Measurements from ENCODE around the gene ARMC8.
"Not testable (repeated sequence)": the region's sequence is repeated elsewhere in the genome, so short reads cannot be mapped to it uniquely, and the experiment has no call there.

ARMC8 gene, protein sequence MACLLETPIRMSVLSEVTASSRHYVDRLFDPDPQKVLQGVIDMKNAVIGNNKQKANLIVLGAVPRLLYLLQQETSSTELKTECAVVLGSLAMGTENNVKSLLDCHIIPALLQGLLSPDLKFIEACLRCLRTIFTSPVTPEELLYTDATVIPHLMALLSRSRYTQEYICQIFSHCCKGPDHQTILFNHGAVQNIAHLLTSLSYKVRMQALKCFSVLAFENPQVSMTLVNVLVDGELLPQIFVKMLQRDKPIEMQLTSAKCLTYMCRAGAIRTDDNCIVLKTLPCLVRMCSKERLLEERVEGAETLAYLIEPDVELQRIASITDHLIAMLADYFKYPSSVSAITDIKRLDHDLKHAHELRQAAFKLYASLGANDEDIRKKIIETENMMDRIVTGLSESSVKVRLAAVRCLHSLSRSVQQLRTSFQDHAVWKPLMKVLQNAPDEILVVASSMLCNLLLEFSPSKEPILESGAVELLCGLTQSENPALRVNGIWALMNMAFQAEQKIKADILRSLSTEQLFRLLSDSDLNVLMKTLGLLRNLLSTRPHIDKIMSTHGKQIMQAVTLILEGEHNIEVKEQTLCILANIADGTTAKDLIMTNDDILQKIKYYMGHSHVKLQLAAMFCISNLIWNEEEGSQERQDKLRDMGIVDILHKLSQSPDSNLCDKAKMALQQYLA

DNA sequence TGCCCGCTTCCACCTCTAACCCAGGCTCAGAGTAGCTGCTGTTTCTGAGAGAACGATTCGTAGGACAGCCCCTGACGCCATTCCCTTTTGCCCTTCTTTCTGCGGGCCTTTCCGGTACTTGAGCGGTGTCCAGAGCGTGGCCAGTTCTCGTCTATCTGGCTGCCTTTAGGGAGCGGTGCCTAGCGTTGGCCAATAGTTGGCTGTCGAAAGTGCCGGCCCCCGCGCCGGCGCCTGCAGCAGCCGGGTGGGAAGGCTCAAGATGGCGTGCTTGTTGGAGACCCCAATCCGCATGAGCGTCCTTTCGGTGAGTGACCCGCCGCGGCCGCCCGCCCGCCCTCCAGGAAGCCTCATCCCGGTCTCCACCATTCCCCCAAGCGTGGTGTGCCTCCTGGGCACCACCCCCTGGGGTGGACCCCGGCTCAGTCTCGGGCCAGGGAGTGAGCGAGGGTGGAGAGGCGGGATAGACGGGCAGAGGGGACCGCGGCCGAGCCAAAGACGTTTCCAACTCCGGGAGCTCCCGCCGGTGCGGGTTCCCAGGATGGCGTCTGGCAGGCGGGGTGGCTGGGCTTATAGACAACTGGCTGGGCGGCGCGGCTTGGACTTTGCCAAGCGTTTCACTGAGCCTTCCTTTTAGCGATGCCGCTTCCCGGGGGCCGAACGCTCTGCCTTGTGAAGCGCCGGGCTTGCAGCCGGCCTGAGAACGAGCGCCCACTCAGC lies at the start of gene ARMC8:
ARMC8 (plus strand) TSS at position 6 of the 717 bp plus-strand sequence; CDS start at position 260, 254 bp downstream.
- no peak for FAIRE-seq

DNA sequence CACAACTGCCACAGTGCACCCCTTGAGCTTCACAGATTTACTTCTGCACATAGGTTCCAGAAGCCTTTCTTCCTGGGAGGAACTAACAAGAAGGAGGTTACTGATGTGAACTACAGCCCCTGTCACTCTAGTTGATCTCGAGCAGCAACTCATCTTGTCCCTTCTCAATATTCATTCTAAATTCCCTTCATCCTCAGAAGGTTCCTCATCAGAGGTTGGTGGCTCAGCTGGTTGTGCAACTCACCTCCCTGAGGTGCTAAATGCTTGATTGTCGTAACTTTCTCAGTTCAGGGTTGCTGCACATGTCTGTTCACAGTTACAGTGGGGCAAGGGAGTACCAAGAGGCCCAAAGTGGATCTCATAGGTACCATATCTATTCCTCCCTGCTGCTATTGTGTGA lies 49.2 kb upstream of the ARMC8 start:
- no peak for FAIRE-seq

DNA sequence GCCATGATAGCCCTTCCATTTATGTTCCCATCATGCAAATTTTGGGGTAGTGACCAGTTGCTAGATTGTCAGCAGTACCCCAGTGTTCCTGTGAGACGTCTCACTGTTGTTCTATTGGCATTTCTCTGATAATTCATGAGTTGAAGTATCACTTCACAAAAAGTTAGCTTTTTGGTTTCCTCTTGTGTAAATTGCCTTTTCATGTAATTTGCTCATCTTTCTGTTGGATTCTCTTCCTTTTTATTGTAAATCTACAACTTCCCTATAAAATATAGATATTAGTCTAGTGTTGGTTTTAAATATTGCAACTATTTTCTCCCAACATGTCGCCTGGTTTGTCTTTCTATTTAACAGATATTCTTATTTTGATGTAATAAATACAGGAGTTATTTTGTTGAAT lies 47.4 kb upstream of the ARMC8 start:
- FAIRE-seq: no peak

DNA sequence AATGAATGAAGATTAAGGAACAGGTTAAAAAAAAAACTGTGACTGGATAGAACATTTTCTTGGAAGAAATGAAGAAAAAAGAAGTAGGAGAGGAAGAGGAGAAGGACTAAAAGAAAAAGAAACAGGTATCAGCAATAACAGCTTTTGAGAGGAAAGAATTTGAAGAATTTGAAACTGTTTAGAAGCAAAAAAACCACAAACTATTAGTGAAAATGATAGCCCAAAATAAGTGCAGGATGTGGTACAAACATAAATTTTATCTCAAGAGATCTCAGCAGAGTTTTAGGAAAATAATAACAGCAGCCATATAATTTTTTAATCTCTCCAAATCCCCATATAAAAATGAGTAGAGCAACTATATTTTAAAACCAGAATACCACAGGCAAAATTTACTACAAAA lies 46.2 kb upstream of the ARMC8 start:
- no peak for FAIRE-seq

DNA sequence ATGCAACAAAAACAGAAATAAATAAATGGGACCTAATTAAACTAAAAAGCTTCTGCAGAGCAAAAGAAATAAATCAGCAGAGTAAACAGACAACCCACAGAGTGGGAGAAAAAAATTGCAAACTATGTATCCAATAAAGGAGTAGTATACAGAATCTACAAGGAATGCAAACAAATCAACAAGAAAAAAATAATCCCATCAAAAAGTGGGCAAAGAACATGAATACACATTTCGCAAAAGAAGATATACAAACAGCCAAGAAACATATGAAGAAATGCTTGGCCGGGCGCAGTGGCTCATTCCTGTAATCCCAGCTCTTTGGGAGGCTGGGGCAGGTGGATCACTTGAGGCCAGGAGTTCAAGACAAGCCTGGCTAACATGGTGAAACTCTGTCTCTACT lies 44.9 kb upstream of the ARMC8 start:
- not testable (repeated sequence) for FAIRE-seq

DNA sequence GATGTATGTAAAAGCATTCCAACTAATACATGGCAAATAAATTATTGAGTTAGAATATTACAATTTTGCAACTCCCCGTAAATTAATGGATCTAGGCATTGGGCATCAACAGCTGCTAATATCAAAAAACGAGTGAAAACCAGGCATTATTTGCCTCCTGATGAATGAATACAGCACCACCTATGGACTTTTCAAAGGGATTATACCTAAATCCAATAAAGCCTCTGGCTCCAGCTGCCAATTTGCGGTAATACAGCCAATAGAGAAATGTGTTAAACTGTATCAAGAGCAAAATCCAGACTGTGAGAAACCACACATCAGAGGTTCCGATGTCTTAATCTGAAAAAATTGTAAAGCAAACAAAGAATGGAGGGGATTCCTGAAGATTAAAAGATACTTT lies 38.6 kb upstream of the ARMC8 start:
- no peak for FAIRE-seq

DNA sequence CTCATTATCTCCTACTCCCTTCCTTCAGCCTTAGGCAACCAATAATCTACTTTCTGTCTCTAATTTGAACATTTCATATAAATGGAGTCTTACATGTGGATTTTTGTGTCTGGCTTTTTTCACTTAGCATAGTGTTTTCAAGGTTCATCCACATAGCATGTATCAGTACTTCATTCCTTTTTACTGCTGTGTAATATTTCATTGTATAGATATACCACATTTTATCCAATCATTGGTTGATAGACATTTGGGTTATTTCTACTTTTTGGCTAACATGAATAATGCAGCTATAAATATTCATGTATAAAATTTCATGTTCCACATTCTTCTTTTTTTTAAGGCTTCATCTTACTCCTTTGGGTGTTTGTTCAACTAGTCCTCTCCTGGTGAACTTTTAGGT lies 32.6 kb upstream of the ARMC8 start:
- no peak for FAIRE-seq

DNA sequence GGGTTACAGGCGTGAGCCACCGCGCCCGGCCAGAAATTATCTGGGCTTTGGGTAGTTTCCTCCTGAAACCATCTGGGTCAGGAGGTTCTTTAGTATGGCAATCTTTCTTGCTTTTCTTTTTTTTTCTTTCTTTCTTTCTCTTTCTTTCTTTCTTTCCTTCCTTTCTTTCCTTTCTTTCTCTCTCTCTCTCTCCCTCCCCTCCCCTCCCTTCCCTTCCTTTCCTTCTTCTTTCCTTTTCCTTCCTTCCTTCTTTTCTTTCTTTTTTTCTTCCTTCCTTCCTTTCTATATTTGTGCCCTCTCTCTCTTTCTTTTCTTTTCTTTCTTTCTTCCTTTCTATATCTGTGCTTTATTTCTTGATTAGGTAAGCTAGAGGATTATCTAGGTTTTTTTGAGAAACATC lies 29.4 kb upstream of the ARMC8 start:
- FAIRE-seq: no peak

DNA sequence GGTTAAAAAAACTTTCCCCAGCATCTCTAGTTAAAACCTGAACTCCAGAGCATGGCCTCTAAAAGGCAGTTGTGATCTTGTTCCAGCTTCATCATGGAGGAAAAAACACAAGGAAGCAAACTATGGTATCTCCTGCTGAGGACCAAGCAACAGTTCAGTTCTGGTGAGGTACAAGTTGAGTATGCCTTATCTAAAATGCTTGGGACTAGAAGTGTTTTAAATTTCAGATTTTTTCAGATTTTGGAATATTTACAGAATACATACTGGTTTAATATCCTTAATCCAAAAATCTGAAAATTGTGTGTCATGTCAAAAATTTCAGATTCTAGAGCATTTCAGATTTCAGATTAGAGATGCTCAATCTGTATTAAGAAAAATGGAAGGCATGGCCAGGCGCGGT lies 22.0 kb upstream of the ARMC8 start:
- FAIRE-seq: no peak

DNA sequence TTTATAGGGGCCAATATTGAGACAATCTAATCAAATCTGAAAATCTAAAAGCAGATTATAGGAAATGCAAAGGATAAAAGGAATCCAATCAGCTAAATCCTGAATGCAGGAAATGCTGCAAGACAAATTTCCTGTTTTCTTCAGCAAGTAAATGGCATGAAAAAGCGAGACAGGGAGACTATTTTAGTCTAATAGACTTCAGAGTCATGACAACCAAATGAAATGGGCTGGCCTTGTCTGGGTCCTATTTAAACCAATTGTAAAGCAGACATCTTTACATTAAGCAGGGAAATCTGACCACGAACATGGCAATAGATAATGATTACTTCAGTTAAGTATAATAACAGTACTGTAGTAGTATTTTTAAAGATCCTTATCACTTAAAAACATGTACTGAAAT lies 14.5 kb upstream of the ARMC8 start:
- no peak for FAIRE-seq

DNA sequence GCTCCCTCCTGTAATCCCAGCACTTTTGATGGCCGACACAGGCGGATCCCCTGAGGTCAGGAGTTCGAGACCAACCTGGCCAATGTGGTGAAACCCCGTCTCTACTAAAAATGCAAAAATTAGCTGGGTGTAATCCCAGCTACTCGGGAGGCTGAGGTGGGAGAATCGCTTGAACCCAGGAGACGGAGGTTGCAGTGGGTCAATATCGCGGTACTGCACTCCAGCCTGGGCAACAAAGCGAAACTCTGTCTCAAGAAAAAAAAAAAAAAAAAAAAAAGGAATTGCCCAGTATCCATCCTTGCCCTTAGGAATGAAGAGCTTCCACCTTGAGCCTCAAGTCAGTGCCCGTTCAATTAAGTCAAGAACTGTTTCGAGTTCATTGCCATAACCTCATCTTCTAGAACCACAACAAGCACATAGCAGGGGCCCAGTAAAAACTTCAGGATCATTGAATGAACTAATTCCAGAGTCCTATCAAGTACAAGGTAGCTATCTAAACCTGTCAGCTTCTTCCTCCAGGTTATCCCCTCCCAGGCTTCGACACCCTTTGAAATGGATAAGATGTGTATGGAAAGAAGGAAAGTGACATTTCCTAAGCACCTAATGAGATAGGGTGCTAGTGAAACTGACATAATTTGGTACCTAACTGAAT lies 13.2 kb upstream of the ARMC8 start:
- FAIRE-seq: no peak

DNA sequence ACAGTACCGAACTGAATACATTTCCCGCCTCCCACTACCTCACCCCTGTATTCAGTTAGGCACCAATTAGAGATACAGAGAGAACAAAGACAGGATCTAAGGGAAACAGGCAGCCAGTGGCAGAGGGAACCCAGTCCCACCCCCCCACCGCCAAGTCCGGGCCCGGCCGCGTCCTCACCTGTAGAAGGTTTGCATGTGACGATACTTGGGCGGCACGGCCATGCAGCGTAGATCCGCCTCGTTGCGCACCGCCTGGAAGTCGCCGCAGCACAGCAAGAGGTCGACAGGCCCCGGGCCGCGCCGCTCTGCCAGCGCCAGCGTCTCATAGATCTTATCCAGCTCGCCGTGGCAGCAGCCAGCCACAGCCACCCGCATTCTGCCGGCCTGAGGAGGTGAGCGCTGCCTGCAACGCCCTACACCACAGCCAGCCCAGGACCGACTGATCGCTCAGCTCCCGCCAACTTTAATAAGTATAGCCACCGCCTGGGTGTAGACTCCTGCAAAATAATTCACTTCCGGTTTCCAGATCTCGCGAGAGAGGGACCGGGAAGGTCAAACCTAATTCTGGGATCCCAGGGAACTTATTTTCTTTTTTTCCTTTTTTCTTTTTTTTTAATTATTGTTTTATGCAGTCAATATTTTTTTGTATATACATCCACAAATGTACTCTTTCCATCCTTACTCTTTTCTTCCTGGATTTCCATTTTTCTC lies 12.5 kb upstream of the ARMC8 start, which contains the start of gene DBR1:
DBR1 (minus strand) TSS at position 501 of the 711 bp plus-strand sequence; CDS start at position 375, 126 bp downstream.
- peak; percentile 70 for FAIRE-seq

DNA sequence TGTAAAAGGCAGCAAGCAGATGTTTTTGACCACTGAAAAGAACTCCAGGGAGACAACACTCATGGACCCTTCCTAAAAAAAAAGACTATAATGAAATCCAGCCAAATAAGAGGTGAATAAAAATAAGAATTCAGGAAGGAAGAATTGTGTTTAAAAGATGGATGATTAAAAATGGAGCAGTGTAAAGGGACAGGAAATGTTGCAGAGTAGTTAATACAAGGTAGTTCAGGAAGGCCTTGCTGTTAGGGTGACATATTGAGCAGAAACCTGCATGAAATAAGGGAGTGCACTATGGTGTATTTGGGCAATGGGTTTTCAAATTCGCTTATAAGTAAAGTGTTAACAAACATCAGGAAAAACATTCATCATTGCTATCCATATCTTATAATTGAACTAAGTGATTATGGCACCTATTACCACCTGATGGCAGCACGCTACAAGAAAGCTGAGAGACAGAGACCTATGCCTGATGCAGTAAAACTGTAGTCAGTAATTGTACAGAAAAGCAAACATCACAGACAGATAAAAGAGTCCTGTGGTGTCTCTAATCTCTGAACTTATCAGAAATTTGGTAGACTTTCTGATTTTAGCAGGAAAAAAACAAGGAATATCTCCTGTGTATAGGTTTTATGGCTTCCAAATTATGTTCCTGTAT lies 6.6 kb upstream of the ARMC8 start:
- FAIRE-seq: no peak

DNA sequence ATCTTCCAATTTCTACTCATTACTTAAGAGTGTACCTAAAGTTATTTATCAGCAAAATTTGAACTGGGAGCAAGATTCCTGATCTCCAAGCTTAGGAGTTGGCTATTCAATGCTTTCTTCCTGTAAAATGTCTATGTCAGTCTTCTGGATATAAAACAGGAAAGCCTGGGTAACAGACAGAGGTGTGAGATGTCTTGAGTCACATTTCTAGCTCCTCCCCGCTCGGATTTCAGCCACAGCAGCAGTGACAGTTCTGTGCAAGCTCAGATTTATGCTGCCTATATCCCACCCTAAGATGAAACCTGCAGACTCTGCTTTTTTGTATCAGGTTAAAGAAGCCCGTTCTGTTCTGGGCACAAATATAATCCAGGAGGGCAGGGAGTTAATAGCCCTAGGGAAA lies 2.1 kb upstream of the ARMC8 start:
- no peak for FAIRE-seq

DNA sequence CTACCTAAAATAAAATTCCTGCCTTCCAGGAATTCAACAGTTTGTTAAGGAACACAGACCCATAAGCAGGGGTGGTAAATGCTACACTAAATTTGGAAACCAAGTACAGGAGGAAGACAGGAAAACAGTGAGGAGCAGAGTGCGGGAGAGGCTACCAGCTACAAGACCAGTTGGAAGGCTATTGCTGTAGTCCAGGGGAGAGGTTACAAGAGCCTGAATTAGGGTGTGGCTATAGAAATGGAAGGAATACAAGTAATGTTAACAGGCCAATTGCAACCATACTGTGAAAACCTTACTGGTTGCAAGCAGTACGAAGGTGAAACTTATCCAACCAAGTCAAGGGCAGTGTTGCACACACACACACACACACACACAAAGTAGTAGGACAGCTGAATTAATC lies 880 bp upstream of the ARMC8 start:
- no peak for FAIRE-seq

DNA sequence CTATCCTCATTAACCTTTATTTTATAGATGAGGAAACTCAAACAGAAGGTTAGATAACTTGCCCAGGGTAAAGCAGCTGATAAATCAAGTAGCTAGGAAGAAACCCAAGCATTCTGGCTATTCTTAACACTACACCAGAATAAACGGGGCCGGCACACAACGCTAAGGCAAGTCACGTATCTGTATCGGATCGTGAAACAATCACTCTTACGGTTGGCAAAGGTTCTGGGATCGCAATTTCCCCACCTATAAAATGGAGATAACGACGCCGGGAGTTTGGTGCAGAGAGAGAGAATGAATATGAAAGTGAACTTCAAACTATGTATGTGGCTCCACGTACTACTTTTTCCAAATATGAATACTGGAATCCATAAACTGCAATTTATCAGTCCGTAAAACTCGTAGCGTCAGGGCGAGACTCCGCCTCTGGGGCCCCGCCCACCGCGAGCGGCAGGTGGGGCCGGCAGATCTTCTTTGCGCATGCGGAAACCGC lies 252 bp upstream of the ARMC8 start:
- FAIRE-seq: no peak

DNA sequence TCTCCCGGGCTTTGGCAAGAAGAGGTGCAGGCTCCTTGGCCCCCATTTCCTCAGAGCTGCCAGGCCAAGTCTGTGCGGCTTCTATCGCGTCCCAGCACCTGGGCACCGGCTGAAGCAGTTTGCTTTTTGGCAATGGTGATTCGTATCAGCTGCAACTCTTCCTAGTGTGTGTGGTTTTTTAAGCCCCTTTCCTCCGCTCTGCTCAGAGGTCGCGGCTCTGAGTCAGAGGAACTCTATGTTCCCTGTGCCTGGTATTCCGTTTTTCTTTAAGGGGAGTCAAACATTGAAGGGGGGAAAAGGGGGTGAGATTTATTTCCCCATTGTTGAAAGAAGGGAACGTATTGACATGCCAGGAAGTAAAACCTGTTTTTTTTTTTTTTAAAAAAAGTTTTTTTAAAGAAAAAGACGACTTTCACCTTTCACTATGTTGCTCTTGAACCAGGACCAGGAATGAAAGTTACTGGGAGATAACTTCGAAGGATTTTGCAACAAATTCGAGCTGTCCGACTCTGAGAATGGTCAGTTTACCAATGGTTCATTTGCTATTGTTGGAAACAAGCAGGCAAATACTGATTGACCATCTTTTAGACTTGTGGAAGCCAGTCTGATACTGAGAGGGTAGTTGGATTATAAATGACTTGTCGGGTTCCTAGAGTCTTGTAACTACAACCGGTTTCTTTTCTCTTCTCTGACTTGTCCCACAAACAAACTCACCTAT lies 1.1 kb downstream of the ARMC8 start:
- FAIRE-seq: no peak

DNA sequence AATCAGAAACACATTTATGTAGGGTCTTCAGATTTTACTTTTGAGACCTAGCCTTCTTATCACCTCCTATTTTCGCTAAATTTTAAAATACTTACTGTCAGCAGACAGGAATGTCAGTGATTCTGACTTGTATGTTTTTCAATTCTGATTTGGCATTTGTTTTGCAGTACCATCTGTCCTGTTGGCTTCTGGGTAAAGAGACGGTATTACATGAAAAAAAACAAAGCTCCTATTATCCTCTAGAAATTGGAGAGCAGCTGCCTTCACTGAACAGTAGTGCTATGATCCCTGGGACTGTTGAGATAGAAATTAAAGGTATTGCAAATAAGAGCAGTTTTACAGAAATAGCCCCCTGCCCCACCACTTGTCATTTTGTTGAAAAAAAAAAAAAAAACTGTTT lies 8.4 kb downstream of the ARMC8 start:
- no peak for FAIRE-seq

DNA sequence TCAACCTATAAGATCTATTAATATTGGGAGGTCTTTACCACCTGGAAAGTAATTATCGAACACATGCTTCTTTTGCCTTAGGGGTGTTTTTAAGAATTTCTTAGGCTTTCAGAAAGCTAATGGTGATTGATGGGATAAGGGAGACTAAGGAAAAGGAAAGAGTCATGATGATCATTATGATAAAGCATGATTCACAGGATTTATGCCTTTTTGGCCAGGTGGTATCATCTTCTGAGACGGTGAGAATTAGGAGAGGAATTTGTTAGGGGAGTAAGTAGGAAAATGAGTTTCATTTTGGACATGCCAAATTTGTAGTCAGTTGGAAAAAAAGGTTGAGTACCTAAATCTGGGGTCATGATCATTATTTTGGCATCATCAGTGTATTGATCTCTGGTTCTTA lies 8.9 kb downstream of the ARMC8 start:
- FAIRE-seq: no peak

DNA sequence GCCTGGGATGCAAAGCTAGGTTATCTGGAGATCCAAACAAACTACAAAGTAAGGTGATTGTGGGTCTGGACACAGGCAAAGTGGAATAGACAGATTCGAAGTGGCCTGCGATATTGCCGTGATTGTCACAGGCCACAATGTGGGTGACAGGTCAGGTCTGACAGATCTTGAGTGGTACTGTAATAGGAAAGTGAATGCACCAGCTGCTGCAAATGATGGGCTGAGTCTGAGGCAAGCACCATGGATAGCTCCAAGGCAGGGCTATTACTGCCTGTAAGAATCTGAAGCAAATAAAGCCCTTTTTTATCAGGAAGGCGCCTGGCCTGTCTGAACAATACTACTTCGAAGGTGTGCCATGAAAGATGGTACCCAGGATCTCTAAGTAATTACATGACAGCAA lies 10.0 kb downstream of the ARMC8 start:
- FAIRE-seq: no peak

DNA sequence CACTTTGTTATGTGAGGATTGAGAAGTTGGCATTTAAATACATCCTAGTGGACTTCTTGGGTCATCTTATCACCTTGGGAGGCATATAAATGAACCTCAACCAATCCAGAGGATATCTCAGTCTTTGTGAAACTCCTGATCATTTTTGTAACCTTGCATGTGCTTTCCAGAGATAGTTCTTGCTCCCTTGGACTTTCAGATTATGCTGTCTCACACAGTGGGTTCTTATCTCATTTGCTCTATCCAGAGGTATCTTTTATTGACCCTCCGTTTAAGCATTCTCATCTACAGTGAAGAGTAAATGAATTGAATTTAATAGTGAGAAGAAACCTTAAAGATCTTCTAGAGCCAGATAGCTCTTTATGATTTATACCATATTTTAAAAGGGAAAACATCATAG lies 10.4 kb downstream of the ARMC8 start:
- FAIRE-seq: no peak

Data from colon (tissue), 2 donors.